DMS 273 (cell line): ENCODE results near the gene APOBEC3C.
"Not testable (repeated sequence)": the region's sequence is repeated elsewhere in the genome, so short reads cannot be mapped to it uniquely, and the experiment has no call there.

ENCODE experiments used
- DNase-seq: peaks from one replicate; lab custom pipeline; 2025; ENCODE audit not compliant: unreplicated experiment; lab: John Stamatoyannopoulos, UW

The APOBEC3C gene

GRCh38 chr22:39013942-39014722 is at the start of gene APOBEC3C:
Gene APOBEC3C, plus strand, starts transcription at chr22:39014257. Its CDS starts 106 bp downstream, at chr22:39014363.
- DNase-seq, result peak; percentile 63

- DNase-seq, result no peak
These were observed 49.8 kb upstream of the APOBEC3C start for GRCh38 chr22:38964306-38964705.

DNA sequence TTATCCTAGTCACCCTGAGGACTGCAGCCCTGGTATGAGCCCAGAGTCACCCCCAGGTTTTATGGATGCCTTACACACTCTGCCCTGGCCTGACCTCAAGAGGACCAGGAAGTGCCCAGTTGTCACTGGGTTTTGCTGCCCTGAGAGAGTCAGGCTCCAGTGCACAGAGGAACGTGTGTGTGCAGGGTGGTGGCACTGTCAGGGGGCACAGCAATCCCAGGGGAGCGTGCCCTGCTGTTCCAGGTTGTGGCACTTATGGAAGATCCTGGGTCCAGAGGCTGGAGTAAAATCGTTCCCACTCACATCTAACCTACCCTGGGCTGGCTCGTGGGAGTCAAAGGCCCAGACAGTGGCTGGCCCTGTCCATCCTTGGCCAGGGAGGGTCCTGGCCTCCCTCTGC is 49.1 kb upstream of the APOBEC3C start:
- DNase-seq, result no peak

DNA sequence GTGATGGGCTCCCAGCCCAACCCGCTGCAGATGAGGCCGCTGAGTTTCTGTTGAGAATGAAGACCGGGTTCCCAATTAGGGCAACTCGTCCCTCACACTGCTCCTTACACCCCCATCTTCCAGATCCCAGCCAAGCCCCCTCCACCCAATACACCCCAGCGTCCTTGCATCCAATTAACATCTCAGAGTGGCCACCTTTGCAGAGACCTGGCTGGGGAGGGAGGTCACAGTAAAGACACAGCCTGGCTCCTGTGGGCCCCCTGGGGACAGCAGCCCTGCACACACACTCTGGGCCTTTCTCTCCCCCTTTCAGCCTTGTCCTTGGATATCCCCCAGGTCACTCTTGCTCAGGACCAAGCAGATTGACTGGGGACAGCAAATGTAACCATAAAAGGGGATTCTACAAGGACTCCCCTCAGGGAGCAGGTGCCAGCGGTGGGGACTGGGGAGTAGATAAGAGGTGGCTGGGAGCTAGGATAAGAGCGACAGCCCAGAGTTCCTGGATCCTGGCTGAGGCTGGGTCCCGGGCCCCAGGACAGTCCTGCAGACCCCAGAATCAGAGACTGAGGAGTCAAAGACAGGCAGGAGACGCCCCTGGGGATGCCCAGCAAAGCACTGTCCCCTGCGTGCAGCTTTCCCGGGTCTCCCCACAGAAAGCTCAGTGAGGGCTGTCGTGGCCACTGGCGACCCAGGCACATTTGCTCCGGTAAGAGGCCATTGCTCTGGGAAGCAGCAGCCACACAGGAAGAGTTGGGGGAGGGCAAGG is 48.3 kb upstream of the APOBEC3C start:
- no peak for DNase-seq

DNA sequence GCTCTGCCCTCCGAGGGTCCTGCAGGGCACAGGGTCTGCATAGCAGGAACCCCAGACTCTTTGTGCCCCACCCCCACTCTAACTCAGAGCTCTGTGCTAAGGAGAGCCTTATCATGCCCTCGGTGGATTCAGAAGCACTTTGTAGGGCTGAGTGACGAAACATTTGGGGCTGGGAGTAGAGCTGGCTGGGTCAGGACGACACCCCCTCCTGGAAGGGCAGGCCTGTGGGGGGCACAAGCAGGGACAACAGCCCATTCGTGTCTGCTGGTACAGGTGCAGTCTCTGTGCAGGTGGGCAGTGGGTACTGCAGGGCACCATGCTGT is 47.7 kb upstream of the APOBEC3C start:
- no peak for DNase-seq

DNA sequence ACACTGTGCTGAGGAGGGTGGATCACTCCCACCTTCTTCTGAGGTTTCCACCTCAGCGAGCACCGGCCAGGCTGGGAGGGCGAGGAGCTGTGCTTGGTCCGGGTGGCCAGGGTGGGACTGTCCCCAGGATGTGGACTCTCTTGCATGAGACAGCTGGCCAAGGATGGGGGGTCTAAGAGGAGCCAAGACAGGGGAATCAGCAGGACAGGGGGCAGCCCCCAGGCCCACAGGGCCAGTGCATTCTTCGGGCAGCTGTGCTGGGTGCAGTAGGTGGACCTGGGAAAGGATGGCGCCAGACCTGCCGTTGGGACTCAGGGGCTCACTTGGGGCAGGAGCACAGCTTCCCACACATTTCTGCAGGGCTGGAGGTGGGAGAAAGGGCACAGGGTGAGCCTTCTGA is 47.1 kb upstream of the APOBEC3C start:
- no peak for DNase-seq

- DNase-seq, result no peak
These were observed 46.3 kb upstream of the APOBEC3C start for GRCh38 chr22:38967451-38968450.

DNA sequence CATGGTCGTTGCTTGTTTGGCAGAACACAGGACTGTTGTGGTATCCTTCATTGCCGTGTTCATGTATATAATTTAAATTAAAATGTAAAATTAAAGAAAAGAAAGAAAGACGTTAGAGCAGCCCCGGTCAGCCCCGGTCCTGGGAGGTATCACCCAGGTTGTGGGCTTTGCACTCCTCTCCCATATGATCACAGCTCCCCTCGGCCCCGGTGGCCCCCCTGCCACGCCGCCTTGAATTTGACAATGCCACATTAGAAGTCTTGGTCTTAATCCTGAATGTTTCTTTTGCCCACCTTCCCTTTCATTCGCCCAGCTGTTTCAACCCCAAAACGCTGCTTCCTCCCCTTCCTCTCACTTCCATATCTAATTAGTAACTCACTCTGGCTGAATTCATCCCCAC is 45.3 kb upstream of the APOBEC3C start:
- DNase-seq, result no peak

DNA sequence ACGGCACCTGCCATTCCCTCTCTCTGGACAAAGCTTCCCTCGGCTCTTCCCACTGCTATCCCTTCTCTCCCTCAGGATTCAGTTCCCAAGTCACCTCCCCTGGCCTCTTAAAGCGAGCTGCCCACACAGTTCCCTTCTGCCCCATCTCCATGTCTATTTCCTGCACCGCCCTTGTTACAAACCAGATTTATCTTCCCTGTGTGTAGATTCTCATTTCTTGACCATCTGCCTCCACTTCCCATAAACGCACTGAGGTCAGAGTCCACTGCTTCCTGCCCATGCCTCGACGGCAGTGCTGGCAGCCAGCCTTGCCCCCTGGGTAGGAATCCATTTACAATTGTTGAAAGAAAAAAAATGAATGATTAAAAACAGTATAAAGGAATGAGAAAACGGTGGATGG is 43.5 kb upstream of the APOBEC3C start:
- no peak for DNase-seq

DNA sequence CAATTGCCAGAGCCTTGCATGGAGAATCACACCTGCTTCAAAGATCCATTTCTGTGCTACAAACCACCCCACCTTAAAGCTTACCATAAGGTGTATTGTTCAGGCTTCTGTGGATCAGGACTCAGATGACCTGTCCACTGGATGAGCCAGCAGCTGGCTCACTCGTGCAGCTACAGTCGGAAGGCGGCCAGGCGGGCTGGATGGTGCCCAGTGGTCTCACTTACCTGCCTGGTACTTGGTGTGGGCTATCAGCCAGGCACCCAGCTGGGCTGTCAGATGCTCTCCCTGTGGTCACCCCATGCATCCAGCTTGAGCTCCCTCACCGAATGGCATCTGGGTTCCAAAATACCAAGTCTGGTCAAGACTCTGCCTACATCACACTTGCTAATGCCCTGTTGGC is 42.9 kb upstream of the APOBEC3C start:
- no peak for DNase-seq

- DNase-seq, result no peak
These were observed 42.3 kb upstream of the APOBEC3C start for GRCh38 chr22:38971791-38972190.

- DNase-seq, result no peak
These were observed 41.5 kb upstream of the APOBEC3C start for GRCh38 chr22:38972558-38972957.

GRCh38 chr22:38973289-38974169 is 40.5 kb upstream of the APOBEC3C start:
- DNase-seq, result peak; percentile 57

DNA sequence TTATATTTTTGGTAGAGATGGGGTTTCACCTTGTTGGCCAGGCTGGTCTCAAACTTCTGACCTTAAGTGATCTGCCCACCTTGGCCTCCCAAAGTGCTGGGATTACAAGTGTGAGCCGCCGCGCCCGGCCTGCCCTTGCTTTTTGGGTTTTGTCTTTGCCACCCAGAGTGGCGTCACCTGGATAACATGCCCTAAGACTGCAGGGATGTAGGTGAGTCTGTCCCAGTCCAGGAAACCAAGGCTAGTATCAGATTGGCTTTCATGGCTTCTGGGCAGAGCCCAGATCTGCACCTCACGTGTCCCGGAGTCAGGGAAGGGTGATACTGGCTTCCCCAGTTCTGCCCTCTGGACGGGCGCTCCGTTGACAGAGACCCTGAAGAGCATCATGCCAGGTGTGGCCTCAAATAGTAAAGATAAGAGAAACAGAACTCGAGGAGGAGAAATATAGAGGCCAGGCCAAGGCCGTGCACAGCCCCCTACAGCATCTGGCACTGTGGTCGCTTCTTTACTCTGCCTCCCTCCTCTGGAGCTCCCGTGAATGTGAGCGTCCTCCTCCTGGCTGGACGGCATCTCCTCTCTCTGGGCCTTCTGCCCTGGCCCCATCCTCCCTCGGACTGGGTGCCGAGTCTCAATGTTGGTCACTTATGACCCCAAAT is 39.8 kb upstream of the APOBEC3C start:
- no peak for DNase-seq

- no peak for DNase-seq
These were observed 39.3 kb upstream of the APOBEC3C start for GRCh38 chr22:38974826-38975175.

- DNase-seq, result not testable (repeated sequence)
These were observed 36.8 kb upstream of the APOBEC3C start for GRCh38 chr22:38977289-38977688.

DNA sequence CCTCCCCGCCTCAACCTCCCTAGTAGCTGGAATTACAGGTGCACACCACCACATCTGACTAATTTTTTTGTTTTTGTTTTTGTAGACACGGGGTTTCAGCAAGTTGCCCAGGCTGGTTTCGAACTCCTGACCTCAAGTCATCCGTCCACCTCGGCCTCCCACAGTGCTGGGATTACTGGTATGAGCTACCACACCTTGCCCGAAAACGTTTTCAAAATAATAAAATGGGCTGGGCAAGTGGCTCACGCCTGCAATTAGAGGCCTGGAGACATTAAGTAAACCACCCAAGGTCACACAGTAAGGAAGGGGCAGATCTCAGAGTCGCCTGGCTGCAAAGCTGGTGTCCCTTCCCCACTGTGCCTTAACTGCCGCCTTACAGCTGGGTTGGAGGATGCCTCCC is 33.5 kb upstream of the APOBEC3C start:
- not testable (repeated sequence) for DNase-seq

GRCh38 chr22:38981005-38981991 is 32.8 kb upstream of the APOBEC3C start:
- peak; percentile 47 for DNase-seq
